Left lung (tissue), 10 donors: ENCODE measurements around the gene KCTD5. TPM values are rescaled to one million over a fixed set of nuclear protein-coding genes. Genes with fewer than 3 reads are reported as not detected.

Experiments used
- ATAC-seq: fragments of 200-7000 bp; cut with Tn5 transposase; one replicate; pipeline ENCODE4 v1.9.1; 2020; ENCODE audit warnings: moderate library complexity
- DNase-seq, 4 donors: peaks; one replicate each; pipeline ENCODE4 v3.0.0-alpha.2; 2013 to 2020
- H3K27ac ChIP-seq, 2 donors: fragments of 200-600 bp; sonication (generic) in 1 of 2; one replicate each; pipeline versions ENCODE4 v1.5.0 to v1.8.0; 2020 to 2021
- H3K27me3 ChIP-seq, 2 donors: fragments of 200-600 bp; sonication (generic) in 1 of 2; one replicate each; pipeline versions ENCODE4 v1.5.0 to v1.8.0; 2020 to 2021
- H3K36me3 ChIP-seq, 2 donors: fragments of 200-600 bp; sonication (generic) in 1 of 2; one replicate each; pipeline versions ENCODE4 v1.5.0 to v1.8.0; 2020 to 2021
- H3K4me1 ChIP-seq, 2 donors: fragments of 200-600 bp; one replicate each; pipeline ENCODE4 v1.8.0; 2021
- H3K4me3 ChIP-seq, 2 donors: fragments of 200-600 bp; sonication (generic) in 1 of 2; one replicate each; pipeline versions ENCODE4 v1.5.0 to v1.8.0; 2020 to 2021; ENCODE audit warnings: mild to moderate bottlenecking in 1 of 2
- H3K9me3 ChIP-seq, 2 donors: fragments of 200-600 bp; sonication (generic) in 1 of 2; one replicate each; pipeline versions ENCODE4 v1.5.0 to v1.8.0; 2020 to 2021
- intact Hi-C, 2 donors: fragments of 100-400 bp; cut with DNase I; formaldehyde crosslinking; loops; one replicate each; pipeline versions ENCODE4 v1.11.2 to v1.14.2; 2022
- polyA plus RNA-seq, 6 donors: library from polyadenylated mRNA; unstranded; fragments of 120-200 nt; gene quantifications; one replicate each; pipeline ENCODE4 v1.2.1, GENCODE V29; 2013; ENCODE audit not compliant: insufficient read length in 6 of 6
- total RNA-seq, 2 donors: library from RNA; stranded (reverse); fragmentation: NEBNext Ultra II Directional; extraction: Animal tissue kit (Norgen Biotek cat#: 25700); gene quantifications; one replicate each; pipeline ENCODE4 v1.2.1, GENCODE V29; 2021
- TF ChIP-seq, protein P1 (sequence below), 2 donors: fragments of 200-600 bp; sonication (generic) in 1 of 2; IDR thresholded peaks; one replicate each; pipeline versions ENCODE4 v1.5.0 to v1.8.0; 2021; ENCODE audit warnings: antibody characterized with exemption in 2 of 2
- donor health status: DM: no; HTN: yes; CAD: no.
- donor health status: DM: no; HTN: no; CAD: no.

KCTD5 gene
- total and polyA plus RNA-seq, 8 donors = 18.4 to 28.3 (median 21.4) TPM

DNA sequence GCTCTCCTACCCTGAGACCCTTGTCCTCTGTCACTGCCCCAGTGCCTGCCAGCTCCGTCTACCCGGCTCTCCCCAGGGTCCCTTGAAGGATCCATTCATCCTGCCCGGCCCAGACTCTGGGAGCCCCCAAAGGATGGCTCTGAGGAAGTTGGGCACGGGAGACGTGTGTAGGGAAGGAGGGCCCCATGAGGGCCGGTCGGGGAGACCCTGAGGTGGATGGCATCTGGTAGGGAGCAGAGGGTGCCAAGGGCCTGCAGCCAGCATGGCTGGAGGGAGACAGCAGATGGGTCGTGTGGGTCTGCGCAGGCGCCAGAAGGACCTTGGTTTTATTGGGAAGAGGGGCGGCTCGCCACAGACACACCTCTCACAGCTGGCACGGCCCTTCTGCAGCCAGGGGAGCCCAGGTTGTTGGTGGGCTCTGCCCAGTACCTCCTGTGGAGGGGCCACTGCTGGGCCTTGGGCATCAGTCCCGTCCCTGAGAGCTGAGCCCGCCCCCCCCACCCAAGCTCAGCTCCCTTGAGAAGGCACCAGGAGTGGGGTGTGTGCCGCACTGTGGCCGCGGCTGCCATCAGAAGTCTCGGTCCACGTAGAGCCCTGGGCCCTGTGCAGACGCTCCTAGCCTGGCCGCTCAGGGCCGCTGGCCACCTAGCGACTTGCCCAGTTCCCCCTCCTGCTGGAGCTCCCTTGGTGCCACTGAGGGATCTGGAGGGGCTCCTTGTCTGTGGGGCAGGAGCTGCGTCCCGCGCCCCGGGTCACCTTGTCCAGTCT is 16.0 kb downstream of the KCTD5 start:
- Histone ChIP-seq H3K36me3 (peaks cover 0 to 71% of the 10 kb centered on the region in 2 donors), H3K27ac (no peak overlapping the region), H3K4me1 (no peaks in the 10 kb centered on the region), H3K4me3 (no peak overlapping the region), H3K27me3 (no peaks in the 10 kb centered on the region), H3K9me3 (no peaks in the 10 kb centered on the region)
- DNase-seq (peak in 1 of 4 donors; percentile 63), ATAC-seq (no peak)
- intact Hi-C loops = no loop called here
- TF ChIP-seq, protein P1, sequence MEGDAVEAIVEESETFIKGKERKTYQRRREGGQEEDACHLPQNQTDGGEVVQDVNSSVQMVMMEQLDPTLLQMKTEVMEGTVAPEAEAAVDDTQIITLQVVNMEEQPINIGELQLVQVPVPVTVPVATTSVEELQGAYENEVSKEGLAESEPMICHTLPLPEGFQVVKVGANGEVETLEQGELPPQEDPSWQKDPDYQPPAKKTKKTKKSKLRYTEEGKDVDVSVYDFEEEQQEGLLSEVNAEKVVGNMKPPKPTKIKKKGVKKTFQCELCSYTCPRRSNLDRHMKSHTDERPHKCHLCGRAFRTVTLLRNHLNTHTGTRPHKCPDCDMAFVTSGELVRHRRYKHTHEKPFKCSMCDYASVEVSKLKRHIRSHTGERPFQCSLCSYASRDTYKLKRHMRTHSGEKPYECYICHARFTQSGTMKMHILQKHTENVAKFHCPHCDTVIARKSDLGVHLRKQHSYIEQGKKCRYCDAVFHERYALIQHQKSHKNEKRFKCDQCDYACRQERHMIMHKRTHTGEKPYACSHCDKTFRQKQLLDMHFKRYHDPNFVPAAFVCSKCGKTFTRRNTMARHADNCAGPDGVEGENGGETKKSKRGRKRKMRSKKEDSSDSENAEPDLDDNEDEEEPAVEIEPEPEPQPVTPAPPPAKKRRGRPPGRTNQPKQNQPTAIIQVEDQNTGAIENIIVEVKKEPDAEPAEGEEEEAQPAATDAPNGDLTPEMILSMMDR (IDR thresholded peaks at IDR 0.05) = no peak

DNA sequence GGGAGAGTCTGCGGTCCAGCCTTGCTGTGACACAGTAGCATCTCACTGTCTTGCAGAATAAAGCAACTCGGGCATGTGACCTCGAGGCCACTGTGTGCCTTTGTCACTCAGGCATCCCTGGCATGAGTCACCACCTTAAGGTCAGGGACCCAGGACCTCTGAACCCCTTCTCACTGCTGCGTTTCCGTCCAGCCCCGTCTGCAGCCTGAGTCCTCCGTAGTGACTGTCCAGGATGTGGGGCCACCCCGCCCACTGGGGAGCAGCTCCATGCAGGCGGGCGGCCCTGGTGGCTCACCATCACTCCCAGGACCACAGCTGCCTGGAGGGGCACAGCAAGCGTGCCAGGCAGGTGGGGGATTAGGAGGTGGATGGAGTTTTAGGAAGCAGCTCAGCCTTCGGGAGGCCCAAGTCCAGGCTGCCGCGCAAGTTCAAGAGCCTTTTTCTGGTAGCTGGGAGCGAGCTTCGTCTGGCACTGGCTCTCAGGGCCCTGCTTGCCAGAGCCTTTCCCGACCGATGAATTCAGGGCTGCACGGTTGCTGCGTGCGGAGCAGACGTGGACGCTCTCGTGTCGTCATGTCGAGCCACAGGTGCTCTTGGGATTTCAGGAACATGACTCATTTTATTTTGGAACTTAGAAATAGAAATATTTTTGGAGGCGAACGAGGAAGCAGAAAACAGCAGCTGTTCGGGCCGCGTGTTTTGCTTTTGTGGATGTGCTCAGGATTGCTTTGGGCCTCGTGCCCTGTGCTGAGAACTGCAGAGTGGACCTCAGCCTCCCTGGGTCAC is 16.8 kb downstream of the KCTD5 start:
- intact Hi-C loops = no loop called here
- ATAC-seq (no peak), DNase-seq (peak in 1 of 4 donors; percentile 63)
- Histone ChIP-seq H3K4me3 (no peak overlapping the region), H3K27me3 (no peaks in the 10 kb centered on the region), H3K36me3 (peaks cover 0 to 77% of the 10 kb centered on the region in 2 donors), H3K9me3 (no peaks in the 10 kb centered on the region), H3K4me1 (no peaks in the 10 kb centered on the region), H3K27ac (no peak overlapping the region)
- TF ChIP-seq, protein P1 (IDR thresholded peaks at IDR 0.05) = no peak

DNA sequence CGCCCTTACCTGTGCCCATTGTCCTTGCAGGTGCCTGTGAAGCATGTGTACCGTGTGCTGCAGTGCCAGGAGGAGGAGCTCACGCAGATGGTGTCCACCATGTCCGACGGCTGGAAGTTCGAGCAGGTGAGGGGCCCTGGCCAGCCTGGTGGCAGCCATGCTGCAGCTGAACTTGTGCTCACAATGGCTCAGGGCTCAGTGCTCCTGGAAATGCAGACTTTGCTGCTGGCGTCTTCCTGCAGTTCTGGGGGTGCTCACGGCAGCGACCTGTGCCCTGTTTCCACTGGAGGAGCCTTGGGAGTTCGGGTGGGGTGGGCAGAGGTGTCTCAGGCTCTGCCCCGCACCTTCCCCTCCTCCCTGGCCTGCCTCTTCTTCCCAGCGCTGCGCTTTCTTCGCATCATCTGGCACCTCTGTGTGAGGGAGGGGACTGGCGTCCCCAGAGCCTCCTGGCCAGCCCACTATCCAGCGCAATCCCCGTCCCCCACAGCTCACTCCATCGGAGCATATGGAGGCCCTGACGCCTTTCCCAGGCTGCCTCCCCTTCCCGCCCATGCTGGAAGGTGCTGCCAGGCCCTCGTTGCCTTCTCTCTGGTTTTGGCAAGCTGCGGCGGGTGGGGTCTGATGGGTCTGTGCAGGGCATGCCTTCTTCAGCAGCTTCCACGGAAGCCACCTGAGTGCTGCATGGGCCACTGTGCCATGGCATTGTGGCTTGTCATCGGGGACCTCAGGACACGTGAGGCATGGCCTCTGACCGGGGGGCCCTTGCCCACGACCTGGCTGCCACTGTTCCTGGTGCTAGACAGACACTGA is 17.7 kb downstream of the KCTD5 start:
- no peak overlapping the region for H3K4me3 ChIP-seq
- no peaks in the 10 kb centered on the region for H3K4me1 ChIP-seq
- no peak overlapping the region for H3K27ac ChIP-seq
- intact Hi-C loops = no loop called here
- H3K27me3 ChIP-seq = no peaks in the 10 kb centered on the region
- TF ChIP-seq, protein P1 (IDR thresholded peaks at IDR 0.05) = no peak
- ATAC-seq (no peak), DNase-seq (peak in 1 of 4 donors; percentile 55)
- H3K9me3 ChIP-seq = no peaks in the 10 kb centered on the region
- H3K36me3 ChIP-seq = peaks cover 0 to 85% of the 10 kb centered on the region in 2 donors

DNA sequence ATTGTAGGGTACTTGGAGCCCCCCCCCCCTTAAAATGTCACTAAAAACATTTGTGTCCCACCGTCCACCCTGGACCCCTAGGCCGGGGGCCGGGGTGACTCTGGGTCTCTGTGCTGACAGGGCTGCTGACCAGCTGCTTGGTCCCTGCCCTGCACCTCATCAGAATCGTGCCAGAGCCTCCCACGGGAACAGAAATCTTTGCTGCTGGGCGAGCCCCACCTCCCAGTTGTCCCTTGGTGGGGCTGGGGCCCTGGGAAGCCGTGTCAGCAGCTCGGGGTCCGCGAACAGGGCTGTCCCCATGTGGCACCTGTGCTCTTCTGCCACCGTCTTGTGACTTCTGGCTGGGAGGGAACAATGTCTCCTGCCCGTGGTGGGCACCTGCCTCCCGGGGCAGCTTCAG is 18.5 kb downstream of the KCTD5 start:
- ATAC-seq (no peak), DNase-seq (peak in 1 of 4 donors; percentile 54)
- TF ChIP-seq, protein P1 (IDR thresholded peaks at IDR 0.05) = no peak

More for the DNA sequence above, 18.5 kb downstream of the KCTD5 start:
- no peak overlapping the region for H3K27ac ChIP-seq
- H3K9me3 ChIP-seq = no peaks in the 10 kb centered on the region
- H3K4me1 ChIP-seq = no peaks in the 10 kb centered on the region
- intact Hi-C loops = no loop called here
- H3K27me3 ChIP-seq = no peaks in the 10 kb centered on the region
- H3K4me3 ChIP-seq = no peak overlapping the region
- H3K36me3 ChIP-seq = peaks cover 0 to 93% of the 10 kb centered on the region in 2 donors
